Inflammatory macrophage (primary cell): ENCODE measurements around the gene U2AF2.

Experiments used
- DNase-seq, 2 donors: peaks; one replicate each; pipeline ENCODE4 v3.0.0-alpha.2; 2020 to 2022

Gene U2AF2

DNA sequence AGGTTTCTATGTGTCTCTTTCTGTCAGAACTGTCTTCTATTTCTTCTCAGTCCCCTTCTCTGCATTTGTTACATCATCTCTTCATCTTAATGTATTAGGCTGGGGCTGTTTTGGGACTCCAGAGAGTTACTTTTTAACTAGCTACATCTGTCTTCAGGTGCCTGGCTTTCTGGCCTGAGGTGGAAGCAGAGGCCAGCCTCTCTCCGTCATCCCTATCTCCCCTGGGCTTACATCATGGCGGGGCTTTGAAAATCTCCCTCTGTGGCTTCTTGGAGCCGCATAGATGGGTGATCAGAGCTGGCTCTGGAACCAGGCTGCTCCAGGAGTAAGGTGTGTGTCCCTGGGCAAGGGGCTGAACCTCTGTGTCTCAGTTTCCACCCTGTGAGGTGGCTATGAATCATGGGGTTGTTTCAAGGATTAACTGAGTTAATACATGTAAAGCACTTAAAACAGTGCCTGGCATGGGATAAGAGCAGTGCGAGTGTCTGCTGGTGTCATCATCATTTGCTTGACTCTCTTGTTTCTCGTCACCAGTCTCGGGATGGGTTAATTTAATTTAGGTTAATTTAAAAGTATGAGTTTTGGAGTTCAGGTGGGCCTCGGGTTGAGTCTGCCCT is 22.2 kb downstream of the U2AF2 start:
- DNase-seq: no peak

GRCh38 chr19:55677572-55678028 is 22.8 kb downstream of the U2AF2 start:
- DNase-seq: no peak

- DNase-seq: peak; percentile 76 to 85
Measured at GRCh38 chr19:55678121-55678671, 23.4 kb downstream of the U2AF2 start.

GRCh38 chr19:55679343-55680257 is 24.8 kb downstream of the U2AF2 start:
- no peak for DNase-seq

DNA sequence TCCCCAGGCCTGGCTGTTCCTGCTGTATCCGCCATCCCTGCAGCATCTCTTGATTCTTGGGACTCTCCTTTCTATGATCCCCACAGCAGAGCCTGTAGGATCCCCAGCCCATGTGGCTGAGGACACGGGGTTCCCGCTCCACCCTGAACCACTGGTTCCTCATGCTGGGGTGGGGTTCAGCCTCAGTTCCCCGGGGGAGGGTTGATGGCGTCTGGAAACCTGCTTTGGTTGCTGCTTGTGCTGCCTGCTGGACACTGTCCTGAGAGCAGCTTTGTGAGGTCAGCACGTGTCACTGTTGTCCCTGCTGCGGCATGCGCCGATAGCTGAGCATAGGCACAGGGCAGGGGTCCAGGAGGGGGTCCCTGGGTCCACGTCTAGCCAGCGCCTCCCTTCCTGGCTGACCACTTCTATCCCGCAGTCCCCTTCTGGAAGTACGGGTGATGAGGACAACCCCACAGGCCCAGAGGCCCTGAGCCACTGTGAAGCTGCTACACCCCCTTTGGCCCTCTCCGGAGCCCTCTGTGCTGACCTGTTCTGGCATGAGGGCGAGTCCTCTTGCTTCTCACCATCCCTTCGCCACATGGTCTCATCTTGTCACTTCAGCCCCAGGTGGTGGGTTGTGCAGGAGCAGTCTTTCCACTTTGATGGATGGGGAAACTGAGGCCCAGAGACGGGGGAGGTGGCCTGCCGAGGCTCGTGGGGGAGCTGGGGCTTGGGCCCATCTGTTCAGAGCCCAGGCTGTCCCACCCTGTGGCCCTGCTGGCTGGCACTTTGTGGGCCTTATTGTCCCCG is 25.7 kb downstream of the U2AF2 start:
- no peak for DNase-seq

DNA sequence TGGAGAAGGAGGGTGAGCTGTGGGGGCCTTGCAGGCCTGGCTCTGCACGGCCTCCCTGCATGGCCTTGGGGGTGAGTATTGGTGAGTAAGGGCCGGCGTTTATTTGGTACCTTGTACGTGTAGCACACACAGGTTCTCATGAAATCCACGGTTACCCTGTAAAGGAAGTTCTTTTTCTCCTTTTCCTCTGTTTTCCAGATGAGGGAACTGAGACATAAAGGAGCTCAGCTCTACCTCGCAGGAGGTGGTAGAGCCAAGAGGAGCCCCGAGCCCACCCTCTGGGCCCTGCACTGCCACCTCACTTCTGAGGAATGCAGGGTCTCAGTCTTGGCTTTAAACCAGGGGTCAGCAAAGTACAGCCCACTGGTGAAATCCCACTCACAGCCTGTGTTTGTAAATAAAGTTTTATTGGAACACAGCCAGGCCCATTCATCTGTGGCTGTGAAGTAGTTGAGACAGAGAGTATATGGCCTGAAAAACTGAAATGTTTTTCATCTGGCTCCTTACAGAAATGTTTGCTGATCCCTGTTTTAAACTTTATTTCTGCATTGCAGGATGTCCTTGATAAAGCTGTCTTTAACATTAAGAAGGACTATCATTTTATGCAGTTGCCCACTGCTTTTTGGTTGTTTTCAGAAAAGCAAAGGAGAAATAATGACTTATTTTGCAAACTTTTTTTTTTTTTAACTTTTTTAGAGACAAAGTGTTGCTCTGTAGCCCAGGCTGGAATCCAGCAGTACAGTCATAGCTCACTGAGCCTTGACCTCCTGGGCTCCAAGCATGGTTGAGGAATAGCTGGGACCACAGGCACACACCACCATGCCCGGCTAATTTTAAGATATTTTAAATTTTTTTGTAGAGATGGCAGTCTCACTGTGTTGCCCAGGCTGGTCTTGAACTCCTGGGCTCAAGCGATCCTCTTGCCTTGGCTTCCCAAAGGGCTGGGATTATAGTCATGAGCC is 26.6 kb downstream of the U2AF2 start:
- DNase-seq: no peak

GRCh38 chr19:55683449-55684261 is 28.8 kb downstream of the U2AF2 start:
- no peak for DNase-seq

DNA sequence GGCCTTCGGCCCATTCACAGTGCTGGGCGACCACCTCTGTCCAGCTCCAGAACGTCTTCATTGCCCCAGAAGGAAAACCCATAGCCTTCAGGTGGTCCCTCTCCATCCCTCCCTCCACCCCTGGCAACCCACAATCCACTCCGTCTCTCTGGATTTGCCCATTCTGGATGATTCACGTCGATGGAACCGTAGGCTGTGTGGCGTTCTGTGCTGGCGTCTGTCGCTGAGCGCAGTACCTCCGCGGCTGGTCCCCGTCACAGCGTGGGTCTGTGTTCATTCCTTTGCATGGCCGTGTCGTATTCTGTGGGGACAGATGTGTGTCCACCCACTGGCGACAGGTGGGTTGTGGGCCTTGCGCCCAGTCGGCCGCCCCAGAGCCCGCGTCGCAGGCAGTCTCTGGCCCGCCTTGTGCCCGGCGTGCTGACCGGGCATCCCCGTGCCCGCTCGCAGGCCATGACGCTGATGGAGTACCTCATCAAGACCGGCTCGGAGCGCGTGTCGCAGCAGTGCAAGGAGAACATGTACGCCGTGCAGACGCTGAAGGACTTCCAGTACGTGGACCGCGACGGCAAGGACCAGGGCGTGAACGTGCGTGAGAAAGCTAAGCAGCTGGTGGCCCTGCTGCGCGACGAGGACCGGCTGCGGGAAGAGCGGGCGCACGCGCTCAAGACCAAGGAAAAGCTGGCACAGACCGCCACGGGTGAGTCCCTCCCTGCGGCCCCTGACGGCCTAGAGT is 30.3 kb downstream of the U2AF2 start:
- no peak for DNase-seq

DNA sequence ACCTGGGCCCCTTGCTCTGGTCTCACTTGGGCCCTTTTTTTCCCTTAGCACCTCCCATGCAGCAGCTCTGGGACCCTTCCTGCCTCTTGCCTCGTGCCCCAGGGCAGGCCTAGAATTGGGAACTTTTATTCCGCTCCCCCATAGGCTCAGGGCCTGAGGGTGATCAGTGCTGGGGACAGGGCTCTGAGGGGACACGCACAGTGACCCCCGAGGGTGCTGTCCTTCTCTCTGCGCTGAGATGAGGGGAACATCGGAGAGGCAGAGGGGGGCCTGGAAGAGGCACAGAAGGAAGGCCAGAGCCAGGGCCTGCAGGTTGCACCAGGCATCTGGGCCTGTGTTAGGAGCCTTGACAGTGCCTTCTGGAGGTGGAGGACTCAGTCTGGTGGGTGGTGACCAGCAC is 30.9 kb downstream of the U2AF2 start:
- no peak for DNase-seq

GRCh38 chr19:55686311-55687050 is 31.6 kb downstream of the U2AF2 start:
- DNase-seq: no peak

DNA sequence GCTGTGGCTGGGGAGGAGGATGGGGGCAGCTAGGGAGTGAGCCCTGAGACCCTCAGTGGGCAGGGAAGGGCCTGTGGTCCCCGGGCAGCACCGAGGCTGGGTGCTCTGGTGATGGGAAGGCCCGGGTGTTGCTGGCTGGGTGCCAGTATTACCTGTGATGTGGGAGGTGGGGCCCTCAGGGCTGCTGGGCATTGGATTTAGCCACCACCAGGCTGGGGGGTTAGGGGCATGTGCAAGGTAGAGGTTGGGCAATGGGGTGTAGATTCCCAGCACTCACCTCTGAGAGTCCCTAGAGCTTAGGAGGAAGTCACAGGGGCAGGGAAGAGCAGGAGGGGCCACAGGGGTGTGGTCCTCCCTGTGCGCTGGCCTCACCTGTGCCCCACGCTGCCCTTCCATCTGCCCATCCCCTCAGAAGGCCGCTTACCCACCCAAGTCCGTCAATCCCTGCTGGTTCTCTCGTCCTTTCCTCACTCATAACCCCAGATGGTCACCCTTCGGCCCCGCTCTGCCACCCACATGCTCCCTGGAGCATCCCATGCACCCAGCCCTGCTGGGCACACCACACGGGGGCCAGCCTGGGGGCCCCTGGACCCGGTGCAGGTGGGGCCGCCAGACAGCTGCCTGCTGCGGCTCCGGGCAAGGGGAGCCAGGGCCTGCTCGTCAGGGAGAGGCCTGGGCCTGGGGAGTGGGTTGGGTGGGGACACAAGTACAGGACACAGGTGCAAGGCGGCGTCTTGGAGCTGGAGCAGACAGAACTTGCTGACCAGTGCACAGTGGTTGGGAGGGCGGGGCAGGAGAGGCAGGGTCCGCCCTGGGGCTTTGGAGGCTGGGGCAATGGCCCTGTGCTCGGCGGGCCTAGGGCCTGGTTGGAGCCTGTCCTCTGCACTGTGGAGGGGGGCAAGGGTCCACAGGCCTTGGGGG is 32.7 kb downstream of the U2AF2 start:
- no peak for DNase-seq

DNA sequence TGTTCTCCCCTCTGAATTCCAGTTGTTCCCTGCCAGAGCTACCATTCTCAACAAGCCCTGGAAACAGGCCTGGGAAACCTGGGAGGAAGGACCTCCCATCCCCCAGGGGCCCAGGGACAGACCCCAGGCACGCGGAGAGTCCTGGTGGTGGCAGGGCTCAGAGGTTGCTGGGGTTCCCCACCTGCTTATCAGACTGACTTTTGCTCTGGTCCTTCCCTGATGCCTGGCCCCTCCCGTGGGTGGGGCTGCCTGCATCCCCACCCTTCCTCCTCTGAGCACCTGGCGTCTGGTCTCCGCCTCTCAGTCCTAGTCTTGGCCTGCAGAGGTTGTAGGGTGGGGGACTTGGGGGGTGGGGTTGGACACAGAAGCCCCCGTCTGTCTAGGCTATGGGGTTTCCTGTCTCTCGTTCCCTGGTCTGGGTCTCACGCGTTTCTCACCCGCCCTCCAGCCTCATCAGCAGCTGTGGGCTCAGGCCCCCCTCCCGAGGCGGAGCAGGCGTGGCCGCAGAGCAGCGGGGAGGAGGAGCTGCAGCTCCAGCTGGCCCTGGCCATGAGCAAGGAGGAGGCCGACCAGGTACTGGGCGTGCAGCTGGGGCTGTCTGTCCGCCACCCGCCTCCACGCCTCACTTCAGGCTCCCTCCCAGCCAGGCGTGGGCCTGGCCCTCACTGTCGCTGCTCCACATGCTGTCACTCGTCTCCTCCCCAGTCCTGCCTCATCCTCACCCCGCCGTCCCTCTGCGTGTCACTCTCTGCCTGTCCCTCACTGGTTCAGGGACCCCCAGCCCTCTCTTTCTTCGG is 33.8 kb downstream of the U2AF2 start:
- DNase-seq: no peak

DNA sequence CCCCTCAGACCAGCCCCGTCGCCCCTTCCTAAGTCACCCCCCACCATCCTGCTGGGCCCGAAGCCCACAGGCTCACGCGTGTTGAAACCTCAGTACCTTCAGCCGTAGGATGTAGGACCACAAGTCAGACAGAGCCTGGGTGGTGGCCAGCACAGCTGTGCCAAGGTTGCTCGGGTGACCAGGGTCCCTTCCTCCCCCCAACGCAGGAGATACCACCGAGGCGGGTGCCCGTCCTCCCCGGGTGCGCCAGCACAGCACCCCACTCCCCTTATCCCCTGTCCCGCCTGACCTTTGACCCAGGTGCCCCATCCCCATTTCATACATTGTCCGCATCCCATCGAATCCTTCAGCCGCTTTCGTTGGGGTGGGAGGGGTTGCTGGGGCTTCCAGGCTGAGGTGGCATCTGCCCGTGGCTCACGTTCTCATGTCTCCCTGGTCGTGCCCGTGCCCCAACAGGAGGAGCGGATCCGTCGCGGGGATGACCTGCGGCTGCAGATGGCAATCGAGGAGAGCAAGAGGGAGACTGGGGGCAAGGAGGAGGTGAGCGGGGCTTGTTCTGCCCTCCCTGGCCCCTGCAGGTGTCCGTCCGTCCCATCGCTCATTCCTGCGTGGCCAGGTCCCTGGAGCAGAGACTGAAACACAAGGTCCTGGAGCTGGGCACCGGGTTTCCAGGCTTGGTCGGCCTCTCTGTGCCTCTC is 34.7 kb downstream of the U2AF2 start:
- DNase-seq: no peak

GRCh38 chr19:55690109-55690768 is 35.4 kb downstream of the U2AF2 start:
- no peak for DNase-seq

DNA sequence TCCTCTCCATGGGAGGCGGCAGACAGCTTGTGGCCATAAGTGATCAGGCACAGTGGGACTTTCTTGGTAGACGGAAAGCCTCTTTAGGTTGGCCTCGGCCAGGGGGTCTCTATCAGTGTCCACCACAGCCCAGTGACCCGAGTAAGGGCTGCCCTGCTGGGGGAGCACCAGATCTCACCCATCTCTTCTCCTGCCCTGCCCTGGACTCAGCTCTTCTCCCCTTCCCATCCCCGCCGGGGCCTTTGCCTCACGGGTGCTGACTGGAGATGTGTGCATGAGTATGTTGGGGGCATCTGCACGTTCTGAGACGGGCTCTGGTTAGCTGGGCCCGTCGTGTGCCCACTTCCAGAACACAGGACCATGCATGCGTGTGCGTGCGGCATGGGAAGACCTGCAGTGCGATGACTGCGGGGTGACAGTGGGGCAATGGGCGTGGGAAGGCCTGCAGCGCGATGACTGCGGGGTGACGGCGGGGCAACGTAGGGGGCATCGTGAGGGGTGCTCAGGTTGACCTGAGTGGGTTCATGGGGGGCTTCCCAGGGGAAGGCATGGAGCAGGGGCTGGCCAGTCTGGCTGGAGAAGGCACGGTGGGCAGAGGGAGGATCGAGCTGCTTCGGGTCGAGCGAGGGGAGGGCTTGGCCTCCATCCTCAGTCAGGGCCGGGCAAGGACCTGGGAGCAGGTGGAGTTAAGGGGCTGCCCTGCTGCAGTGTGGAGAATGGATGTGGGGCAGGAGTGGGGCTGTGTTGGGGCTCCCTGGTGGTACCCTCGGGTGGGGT is 36.1 kb downstream of the U2AF2 start:
- DNase-seq: no peak
